CD4-positive, alpha-beta T cell treated with Interleukin-15 for 1 hour (primary cell): ENCODE measurements around the gene AKNA.

ENCODE experiments used
- DNase-seq: peaks from one replicate; pipeline ENCODE4 v3.0.0-alpha.2; 2020

AKNA gene

DNA sequence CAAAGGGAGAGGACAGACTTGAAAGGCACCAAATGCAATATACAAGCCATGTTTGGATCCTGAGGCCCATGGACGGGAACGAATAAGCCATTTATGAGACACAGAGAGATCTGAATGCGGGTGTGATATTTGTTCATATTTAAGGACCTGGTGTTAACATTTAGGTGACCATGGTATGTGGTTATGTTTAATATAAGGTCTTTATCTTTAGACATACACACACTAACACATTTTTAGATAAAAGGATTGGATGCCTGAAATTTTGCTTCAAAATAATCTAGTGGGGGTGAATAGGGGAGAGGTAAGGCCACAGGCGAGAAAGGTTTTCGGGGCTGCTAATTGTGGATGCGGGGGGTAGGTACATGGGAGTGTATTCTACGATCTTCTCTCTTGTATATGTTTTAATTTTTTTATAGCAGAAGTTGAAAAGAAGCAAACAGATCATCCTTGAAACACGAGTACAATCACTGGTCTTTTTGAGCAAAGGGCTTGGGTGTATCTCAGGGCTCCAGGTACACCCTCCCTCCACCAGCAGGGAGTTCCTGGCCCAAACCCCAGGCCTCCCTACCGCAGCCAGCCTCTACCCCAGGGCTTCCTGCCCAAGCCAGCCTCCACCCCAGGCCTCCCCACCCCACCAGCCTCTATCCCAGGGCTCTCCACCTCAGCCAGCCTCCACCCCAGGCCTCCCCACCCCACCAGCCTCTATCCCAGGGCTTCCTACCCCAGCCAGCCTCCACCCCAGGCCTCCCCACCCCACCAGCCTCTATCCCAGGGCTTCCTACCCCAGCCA is 12.2 kb downstream of the AKNA start:
- DNase-seq: no peak

DNA sequence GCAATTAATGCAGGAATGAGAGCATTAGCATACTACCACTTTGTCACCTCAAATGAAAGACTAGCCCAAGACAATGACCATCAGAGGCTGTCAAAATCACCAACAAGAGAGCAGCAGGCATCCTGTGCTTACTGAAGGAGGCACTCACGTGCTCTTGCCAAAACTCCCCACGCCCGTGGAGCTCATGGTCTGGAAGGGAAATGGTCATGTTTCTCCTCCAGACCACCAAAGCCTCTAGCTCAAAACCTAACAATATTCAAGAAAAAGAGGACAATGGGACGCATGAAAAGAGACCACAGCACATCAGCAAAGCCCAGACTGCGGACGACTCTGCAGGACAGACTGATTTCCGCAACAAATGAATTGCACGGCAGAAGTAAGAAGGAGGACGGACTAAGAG is 12.8 kb downstream of the AKNA start:
- DNase-seq: no peak

- no peak for DNase-seq
Measured at GRCh38 chr9:114373960-114374730, 13.6 kb downstream of the AKNA start.

GRCh38 chr9:114372921-114373448 is 14.8 kb downstream of the AKNA start:
- DNase-seq: peak; percentile 94

DNA sequence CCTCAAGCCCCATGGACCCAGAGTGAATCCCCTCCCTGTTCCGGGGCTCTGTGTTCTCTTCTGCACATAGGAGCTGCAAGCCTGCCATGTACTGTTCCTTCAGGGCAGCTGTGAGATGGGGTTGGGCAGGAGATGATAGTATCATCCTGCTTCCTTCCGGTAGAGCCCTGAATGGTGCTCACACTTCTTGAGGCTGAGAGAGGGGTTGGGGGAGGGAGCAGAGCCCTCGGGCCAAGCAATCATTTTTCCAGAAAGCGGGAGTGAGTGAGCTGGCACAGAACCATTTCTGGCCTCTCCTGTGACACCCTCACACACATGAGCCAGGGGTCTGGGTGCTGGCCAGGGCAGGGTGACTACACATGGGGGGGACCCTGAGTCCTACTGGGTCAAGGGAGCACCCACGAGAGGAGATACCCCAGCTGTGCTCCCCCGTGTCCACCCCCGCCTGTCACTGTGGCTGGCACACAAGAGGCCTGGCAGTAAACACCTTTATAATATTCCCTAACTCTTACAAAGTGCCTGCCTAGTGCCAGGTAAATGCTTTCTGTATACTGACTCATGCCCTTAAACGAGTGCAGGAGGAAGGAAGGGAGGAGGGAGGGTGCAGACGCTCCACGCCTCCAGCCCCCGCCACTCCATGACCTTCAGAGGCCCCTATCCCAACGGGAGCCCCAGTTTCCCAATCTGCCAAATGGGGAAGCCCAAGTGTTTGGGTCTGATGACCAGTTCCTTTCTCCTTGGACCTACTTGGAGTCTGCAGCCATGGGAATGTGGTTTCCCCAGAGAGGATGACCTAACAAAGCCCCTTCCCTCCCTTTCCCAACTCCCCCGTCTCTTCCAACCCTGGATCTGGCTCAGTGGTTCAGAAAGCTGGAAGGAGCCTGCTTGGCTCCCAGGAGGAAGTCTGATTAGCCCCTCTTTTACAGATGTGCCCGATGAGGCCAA is 15.5 kb downstream of the AKNA start:
- DNase-seq: peak; percentile 59

DNA sequence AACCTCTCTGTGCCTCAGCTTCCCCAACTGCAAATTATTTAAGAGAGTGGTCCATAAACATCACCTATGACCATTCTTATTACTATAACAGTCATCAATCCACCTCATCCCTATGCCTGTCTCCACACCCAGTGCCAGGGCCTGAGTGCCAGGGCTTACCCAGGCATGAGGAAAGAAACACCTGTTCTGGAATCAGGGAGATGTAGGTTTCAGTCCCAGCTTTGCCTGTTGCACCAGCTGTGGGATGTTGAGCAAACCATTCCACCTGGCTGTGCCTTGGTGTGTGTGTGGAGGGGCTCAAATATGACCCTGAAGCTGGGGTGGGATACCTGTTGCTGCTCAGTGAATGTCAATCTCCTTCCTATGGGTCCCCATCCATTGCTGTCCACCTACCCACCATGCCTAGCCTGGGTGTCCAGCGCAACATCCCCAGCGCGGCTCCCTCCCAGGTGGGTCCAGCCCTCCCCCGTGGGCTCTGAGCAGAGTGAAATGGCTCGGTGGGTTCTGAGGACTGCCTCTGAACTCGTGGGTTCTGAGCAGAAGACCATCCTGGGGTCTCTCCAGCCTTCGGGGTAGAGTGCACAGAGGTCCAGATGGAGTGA is 16.3 kb downstream of the AKNA start:
- DNase-seq: no peak

- DNase-seq: no peak
Measured at GRCh38 chr9:114370968-114371320, 16.8 kb downstream of the AKNA start.

GRCh38 chr9:114370251-114370967 is 17.4 kb downstream of the AKNA start:
- no peak for DNase-seq

DNA sequence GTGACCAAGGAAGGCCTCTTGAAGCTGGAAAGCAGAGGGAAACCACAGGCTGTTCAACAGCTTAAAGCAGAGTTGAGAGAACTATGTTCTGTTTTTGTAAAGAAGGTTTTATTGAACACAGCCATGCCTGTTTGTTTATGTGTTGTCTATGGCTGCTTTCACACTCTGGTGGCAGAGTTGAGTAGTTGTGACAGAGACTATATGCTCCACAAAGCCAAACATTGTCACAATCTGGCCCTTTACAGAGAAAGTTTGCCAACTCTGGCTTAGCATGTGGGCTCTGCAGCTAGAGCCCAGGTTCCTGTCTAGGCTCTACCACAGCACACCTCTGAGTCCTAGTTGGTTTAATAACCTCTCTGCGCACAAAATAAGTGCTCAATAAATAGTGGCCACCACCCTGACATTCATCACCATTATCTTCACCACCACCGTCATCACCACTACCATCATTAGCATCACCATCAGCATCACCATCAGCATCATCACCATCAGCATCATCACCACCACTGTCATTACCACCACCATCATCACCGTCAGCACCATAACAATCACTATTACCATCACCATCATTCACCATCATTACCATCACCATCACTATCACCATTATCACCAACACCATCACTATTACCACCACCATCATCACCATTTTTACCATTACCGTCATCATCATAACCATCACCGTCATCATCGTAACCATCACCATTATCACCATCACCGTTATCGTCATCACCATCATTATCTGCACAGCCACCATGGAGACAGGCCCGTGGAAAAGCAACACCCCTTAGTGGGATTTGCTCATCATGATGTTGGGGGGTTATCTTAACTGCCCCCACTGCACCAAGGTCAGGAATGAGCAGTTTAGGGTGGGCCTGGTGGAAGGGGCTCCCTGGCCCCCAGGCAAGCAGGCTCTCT is 18.3 kb downstream of the AKNA start:
- DNase-seq: peak; percentile 52

GRCh38 chr9:114367772-114368569 is 19.8 kb downstream of the AKNA start:
- no peak for DNase-seq

DNA sequence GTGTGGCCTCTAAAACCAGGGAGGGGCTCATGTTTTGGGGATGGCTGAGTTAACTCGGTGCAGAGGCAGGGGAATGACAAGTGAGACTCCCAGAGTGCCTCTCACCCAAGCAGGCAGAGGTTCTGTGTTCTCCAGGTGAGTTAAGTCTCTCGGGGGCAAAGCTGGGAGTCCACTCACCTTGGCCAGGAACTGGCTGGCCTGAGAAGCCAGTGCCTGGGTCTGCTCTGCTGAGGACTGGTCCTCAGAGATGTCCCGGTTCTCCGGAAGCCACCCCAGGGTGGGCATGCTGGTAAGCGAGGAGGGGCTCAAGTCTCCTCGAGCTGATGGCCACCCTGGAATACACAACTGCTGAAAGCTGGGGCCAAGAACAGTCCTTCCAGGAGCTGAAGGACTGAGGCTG is 20.4 kb downstream of the AKNA start:
- DNase-seq: no peak

GRCh38 chr9:114366334-114367128 is 21.3 kb downstream of the AKNA start:
- peak; percentile 75 for DNase-seq

GRCh38 chr9:114365194-114365593 is 22.6 kb downstream of the AKNA start:
- DNase-seq: no peak

DNA sequence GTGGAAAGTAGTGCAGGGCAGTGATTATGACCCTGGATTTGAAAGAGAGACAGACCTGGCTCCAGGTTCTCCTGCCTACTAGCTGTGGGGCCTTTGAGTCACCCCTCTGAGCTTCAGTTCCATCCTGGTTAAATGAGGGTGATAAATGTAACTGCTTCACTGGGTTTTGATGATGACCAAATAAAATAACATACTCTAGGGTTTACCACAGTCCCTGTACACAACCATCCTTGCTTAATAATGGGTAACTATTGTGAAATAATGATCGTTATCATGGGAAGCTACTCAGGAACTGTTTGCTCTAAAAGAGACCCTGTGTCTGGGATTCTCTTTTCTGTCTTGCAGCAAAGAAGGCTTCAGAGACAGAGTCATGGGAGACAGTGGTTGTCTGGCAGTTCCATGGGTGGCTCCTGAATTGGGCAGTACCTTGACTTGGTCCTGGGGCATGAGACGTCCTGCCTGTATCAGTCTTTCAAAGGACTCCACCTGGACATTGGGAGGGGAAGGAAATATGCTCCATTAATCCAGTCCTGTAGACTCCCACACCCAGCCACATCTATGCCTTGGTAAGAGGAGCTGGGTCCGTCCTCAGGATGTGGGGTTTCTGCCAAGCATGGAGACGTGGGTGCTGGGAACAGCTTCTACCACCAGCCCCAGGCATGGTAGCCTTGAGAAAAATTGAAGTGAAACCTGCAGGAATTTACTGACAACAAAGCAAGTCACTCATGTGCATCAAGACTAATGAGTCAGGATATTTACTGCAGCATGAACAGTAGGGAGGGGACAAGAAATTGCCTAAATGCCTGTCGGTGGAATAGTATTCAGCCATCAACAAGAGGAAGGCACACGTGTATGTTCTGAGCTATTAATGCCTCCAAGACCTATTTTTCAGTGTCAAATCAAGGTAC is 23.4 kb downstream of the AKNA start:
- DNase-seq: no peak

DNA sequence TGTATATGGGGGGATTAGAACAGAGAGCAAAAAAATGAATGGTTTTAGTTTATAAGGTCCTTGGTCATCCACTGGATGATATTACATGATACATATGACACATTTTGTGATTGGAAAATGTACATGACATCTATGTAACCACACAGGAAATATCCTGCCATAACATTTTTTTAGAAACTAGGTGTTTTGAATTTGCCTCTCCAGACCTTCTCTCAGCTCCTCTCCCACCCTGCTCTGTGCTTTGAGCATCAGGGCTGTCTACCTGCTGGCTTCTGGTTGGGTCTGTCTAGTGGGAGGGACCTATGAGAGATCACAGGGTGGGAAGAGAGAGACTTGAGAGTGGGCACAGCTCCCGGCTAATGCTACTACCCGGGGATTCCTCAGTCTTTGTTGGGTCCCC is 24.4 kb downstream of the AKNA start:
- no peak for DNase-seq

- DNase-seq: no peak
Measured at GRCh38 chr9:114362394-114362793, 25.4 kb downstream of the AKNA start.

GRCh38 chr9:114361542-114361941 is 26.2 kb downstream of the AKNA start:
- DNase-seq: no peak

GRCh38 chr9:114359801-114360200 is 28.0 kb downstream of the AKNA start:
- DNase-seq: no peak
